ENCODE data around the gene KCNMB2. TPM values are rescaled to one million over a fixed set of nuclear protein-coding genes. Genes with fewer than 3 reads are reported as not detected.

KCNMB2 gene
- total RNA-seq, 1 donor from 2014 or later = not detected

- H3K27me3 Mint-ChIP-seq (ENCODE audit: unreplicated experiment) = no peaks in the 10 kb centered on the region
- DNase-seq (ENCODE audit: extremely low spot score, unreplicated experiment) = no peak
- no peaks in the 10 kb centered on the region for H3K36me3 Mint-ChIP-seq (ENCODE audit: unreplicated experiment)
- H3K4me1 Mint-ChIP-seq (ENCODE audit: unreplicated experiment) = peaks cover 53% of the 10 kb centered on the region
- peak overlapping the region; percentile 86 for H3K27ac Mint-ChIP-seq (ENCODE audit: unreplicated experiment)
- H3K4me3 Mint-ChIP-seq (ENCODE audit: unreplicated experiment) = no peak overlapping the region
- no peak for TF ChIP-seq CTCF (IDR thresholded peaks at IDR 0.05)
- peaks cover 9% of the 10 kb centered on the region for H3K9me3 Mint-ChIP-seq (ENCODE audit: unreplicated experiment)
Observed at GRCh38 chr3:178844916-178845315, 308.7 kb downstream of the KCNMB2 start.

GRCh38 chr3:178845420-178846118 is 309.3 kb downstream of the KCNMB2 start:
- no peak for TF ChIP-seq CTCF (IDR thresholded peaks at IDR 0.05)
- H3K27ac Mint-ChIP-seq (ENCODE audit: unreplicated experiment) = peak overlapping the region; percentile 86
- no peak for DNase-seq (ENCODE audit: extremely low spot score, unreplicated experiment)

GRCh38 chr3:178847190-178847589 is 311.0 kb downstream of the KCNMB2 start:
- H3K9me3 Mint-ChIP-seq (ENCODE audit: unreplicated experiment) = no peaks in the 10 kb centered on the region
- peaks cover 48% of the 10 kb centered on the region for H3K4me1 Mint-ChIP-seq (ENCODE audit: unreplicated experiment)
- H3K27me3 Mint-ChIP-seq (ENCODE audit: unreplicated experiment) = no peaks in the 10 kb centered on the region
- no peak for TF ChIP-seq CTCF (IDR thresholded peaks at IDR 0.05)
- peak overlapping the region; percentile 90 for H3K27ac Mint-ChIP-seq (ENCODE audit: unreplicated experiment)
- H3K4me3 Mint-ChIP-seq (ENCODE audit: unreplicated experiment) = no peak overlapping the region
- no peak for DNase-seq (ENCODE audit: extremely low spot score, unreplicated experiment)
- no peaks in the 10 kb centered on the region for H3K36me3 Mint-ChIP-seq (ENCODE audit: unreplicated experiment)

More at GRCh38 chr3:178845420-178846118, 309.3 kb downstream of the KCNMB2 start:
- H3K4me1 Mint-ChIP-seq (ENCODE audit: unreplicated experiment) = peaks cover 53% of the 10 kb centered on the region
- no peak overlapping the region for H3K4me3 Mint-ChIP-seq (ENCODE audit: unreplicated experiment)
- no peaks in the 10 kb centered on the region for H3K36me3 Mint-ChIP-seq (ENCODE audit: unreplicated experiment)
- H3K27me3 Mint-ChIP-seq (ENCODE audit: unreplicated experiment) = no peaks in the 10 kb centered on the region
- H3K9me3 Mint-ChIP-seq (ENCODE audit: unreplicated experiment) = peaks cover 7% of the 10 kb centered on the region

- no peak for DNase-seq (ENCODE audit: extremely low spot score, unreplicated experiment)
- Mint-ChIP-seq H3K36me3 (ENCODE audit: unreplicated experiment) (no peaks in the 10 kb centered on the region), H3K27ac (ENCODE audit: unreplicated experiment) (no peak overlapping the region), H3K4me3 (ENCODE audit: unreplicated experiment) (no peak overlapping the region), H3K4me1 (ENCODE audit: unreplicated experiment) (peaks cover 48% of the 10 kb centered on the region), H3K9me3 (ENCODE audit: unreplicated experiment) (no peaks in the 10 kb centered on the region), H3K27me3 (ENCODE audit: unreplicated experiment) (no peaks in the 10 kb centered on the region)
- no peak for TF ChIP-seq CTCF (IDR thresholded peaks at IDR 0.05)
Observed at GRCh38 chr3:178849199-178849910, 313.1 kb downstream of the KCNMB2 start.

- no peak for DNase-seq (ENCODE audit: extremely low spot score, unreplicated experiment)
- Mint-ChIP-seq H3K27ac (ENCODE audit: unreplicated experiment) (no peak overlapping the region), H3K4me3 (ENCODE audit: unreplicated experiment) (no peak overlapping the region), H3K36me3 (ENCODE audit: unreplicated experiment) (no peaks in the 10 kb centered on the region), H3K27me3 (ENCODE audit: unreplicated experiment) (no peaks in the 10 kb centered on the region), H3K4me1 (ENCODE audit: unreplicated experiment) (peaks cover 37% of the 10 kb centered on the region), H3K9me3 (ENCODE audit: unreplicated experiment) (no peaks in the 10 kb centered on the region)
- TF ChIP-seq CTCF (IDR thresholded peaks at IDR 0.05) = no peak
Observed at GRCh38 chr3:178850450-178851190, 314.4 kb downstream of the KCNMB2 start.

Measured in osteocyte (in vitro differentiated cells).